Dermis microvascular lymphatic vessel endothelial cell (primary cell): ENCODE results near the gene BCL2L12. TPM values are rescaled to one million over a fixed set of nuclear protein-coding genes. Genes with fewer than 3 reads are reported as not detected.
A peak's percentile ranks its signal among the peaks of the same experiment; 100 is the strongest.

Source experiments
- DNase-seq, 2 donors: peaks; one replicate each; pipeline versions ENCODE4 v3.0.0 to v3.0.0-alpha.2; 2010; ENCODE audit warnings: low read depth in 2 of 2
- total RNA-seq: library from RNA; depleted of rRNA; stranded (reverse); fragments of >200 nt; gene quantifications from 2 replicates; pipeline ENCODE4 v1.2.1, GENCODE V29; 2014

Gene BCL2L12
- total RNA-seq, 1 donor from 2014 or later, result 4.6 TPM

DNA sequence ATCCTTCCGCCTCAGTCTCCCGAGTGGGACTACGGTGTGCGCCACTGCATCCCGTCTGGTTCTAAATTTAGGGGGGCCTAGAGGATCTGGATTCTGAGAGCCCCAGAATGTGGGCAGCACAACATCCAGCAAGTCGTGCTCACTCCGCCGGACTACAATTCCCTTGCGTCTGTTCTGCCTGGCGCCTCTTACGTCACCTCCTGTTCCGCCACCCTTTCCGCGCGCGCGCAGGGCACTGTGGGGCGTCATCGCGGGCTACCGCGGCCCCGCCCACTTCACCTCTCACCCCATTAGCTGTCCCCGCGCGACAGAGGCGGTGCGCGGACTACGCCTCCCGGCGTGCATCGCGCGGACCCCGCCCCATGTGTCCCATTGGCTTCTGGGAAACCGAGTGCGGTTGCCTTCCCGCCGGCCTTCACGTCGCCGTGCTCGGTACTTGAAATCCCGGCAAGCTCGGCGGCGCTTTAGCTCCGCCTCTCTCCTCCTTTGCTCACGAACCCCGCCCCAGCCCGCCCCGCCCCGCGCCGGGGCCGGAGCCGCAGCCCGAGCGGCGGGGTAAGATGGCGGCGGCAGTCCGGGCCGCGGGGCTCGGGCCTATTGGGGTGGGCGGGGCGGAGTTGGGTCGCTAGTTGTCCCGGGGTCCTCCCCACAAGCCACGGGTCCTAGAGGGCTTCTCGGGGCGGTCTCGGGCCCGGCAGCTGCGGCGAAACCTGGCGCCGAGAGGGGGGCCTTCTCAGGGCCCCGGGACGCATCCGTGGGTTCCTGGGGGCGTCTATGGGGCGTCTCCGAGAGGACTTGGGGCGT is 23.8 kb upstream of the BCL2L12 start, which contains the start of gene SCAF1:
Gene SCAF1, plus strand, starts transcription at position 522 of the 804 bp plus-strand sequence. CDS start 2,818 bp downstream, outside the sequence.
- peak; percentile 97 to 100 for DNase-seq

DNA sequence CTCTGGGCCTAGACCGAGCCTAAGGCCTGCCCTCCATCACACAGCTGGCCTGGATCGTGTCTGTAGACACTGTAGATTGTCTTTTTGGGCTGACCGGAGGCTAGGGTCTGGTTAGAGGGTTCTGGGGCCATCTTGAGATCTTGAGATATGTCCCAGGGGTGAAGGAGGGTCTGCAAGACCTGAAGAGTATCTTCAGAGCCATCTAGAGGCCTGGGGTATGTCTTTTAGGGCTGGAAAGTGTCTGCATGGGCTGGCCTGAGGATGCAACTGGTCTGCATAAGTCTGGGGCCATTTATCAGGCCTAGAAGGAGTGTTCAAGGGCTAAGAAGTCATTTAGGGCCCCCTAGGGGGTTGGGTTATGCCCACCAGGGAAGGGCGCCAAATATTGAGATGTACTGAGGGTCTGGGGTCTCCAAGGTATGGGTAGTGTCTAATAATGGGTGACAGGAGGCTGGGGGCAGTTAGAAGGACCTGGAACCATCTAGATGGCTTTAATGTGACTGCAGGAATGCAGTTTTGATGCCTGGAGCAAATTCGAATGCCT is 23.2 kb upstream of the BCL2L12 start:
- peak in 1 of 2 donors; percentile 16 for DNase-seq

DNA sequence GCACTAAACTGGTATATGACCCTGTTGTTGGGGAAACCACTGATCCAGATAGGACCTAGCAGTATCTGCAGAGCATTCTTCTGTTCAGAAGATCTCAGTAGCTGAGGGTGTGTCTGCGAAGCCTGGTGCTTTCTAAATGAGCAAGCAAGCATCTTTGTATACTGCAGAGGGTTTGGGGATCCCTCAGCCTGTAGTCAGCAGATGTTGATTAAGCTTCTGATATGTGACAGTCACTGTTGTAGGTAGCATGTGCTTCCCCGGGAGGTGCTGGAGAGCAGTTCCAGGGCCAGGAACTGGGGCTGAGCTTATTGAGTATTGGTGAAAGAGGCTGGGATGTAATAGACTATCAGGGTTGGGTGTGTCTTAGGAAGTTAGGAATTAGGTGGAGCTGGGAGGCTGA is 22.3 kb upstream of the BCL2L12 start:
- no peak for DNase-seq

- DNase-seq, result no peak
Measured at GRCh38 chr19:49645592-49645991, 20.1 kb upstream of the BCL2L12 start.

GRCh38 chr19:49645995-49646394 is 19.7 kb upstream of the BCL2L12 start:
- no peak for DNase-seq

GRCh38 chr19:49646586-49646985 is 19.1 kb upstream of the BCL2L12 start:
- no peak for DNase-seq

- no peak for DNase-seq
Measured at GRCh38 chr19:49651029-49651819, 14.5 kb upstream of the BCL2L12 start.

DNA sequence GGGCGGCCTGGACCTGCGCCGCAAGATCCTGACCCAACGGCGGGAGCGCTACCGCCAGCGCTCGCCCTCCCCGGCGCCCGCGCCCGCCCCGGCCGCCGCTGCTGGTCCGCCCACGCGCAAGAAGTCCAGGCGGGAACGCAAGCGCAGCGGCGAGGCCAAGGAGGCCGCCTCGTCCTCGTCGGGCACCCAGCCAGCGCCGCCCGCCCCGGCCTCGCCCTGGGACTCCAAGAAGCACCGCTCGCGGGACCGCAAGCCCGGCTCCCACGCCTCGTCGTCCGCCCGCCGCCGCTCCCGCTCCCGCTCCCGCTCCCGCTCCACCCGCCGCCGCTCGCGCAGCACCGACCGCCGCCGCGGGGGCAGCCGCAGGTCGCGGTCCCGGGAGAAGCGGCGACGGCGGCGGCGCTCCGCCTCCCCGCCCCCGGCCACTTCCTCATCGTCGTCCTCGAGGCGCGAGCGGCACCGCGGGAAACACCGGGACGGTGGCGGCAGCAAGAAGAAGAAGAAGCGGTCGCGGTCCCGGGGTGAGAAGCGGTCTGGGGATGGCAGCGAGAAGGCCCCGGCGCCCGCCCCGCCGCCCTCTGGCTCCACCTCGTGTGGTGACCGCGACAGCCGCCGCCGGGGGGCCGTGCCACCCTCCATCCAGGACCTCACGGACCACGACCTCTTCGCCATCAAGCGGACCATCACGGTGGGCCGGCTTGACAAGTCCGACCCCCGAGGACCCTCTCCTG is 13.7 kb upstream of the BCL2L12 start:
- DNase-seq, result no peak

DNA sequence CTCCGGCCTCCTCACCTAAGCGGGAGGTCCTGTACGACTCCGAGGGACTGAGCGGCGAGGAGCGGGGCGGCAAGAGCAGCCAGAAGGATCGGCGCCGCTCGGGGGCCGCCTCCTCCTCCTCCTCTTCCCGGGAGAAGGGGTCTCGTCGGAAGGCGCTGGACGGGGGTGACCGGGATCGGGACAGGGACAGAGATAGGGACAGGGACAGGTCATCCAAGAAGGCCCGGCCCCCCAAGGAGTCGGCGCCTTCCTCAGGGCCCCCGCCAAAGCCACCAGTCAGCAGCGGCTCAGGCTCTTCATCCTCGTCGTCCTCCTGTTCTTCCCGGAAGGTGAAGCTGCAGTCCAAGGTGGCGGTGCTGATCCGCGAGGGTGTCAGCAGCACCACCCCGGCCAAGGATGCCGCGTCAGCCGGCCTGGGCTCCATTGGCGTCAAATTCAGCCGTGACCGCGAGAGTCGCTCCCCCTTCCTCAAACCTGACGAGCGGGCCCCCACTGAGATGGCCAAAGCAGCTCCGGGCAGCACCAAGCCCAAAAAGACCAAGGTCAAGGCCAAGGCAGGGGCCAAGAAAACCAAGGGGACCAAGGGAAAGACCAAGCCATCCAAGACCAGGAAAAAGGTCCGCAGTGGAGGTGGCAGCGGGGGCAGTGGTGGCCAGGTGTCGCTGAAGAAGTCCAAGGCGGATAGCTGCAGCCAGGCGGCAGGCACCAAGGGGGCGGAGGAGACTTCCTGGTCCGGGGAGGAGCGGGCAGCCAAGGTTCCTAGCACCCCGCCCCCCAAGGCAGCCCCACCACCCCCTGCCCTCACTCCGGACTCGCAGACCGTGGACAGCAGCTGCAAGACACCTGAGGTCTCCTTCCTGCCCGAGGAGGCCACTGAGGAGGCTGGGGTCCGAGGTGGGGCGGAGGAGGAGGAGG is 12.9 kb upstream of the BCL2L12 start:
- DNase-seq, result no peak

DNA sequence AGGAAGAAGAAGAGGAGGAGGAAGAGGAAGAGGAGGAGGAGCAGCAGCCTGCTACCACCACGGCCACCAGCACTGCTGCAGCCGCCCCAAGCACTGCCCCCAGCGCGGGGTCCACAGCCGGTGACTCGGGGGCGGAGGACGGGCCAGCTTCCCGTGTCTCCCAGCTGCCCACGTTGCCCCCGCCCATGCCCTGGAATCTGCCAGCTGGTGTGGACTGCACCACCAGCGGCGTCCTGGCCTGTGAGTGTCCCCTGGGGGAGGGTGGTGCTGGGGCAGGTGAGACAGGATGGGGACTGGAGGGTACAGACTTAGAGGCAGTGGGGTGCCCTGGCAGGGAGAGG is 12.3 kb upstream of the BCL2L12 start:
- DNase-seq, result no peak

GRCh38 chr19:49654581-49654980 is 11.2 kb upstream of the BCL2L12 start:
- DNase-seq, result no peak

GRCh38 chr19:49655570-49656455 is 9.9 kb upstream of the BCL2L12 start:
- no peak for DNase-seq

DNA sequence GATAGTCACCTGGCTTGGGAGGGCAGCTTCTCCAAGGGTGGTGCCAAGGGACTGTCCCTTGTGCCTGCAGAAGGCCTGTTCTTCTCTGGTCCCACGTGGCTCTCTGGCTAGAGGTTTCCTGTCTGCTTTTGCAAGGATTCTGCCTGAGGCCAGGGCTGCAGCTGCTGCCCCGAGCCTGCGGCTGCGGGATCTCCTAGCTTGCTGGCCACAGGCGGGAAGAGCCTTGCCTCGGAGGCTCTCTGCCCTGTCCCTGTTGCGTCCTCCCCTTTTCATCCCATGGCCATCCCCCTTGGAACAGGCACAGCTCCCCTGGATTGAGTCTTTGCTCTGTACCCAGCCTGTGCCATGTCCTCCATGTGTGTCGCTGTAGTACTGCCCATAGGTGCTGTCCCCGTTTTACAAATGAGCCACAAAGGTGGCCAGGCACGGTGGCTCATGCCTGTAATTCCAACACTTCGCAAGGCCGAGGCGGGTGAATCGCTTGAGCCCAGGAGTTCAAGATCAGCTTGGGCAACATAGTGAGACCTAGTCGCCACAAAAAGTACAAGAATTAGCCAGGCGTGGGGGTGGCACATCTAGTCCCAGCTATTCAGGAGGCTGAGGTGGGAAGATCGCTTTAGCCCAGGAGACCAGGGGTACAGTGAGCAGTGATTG is 9.2 kb upstream of the BCL2L12 start:
- no peak for DNase-seq

DNA sequence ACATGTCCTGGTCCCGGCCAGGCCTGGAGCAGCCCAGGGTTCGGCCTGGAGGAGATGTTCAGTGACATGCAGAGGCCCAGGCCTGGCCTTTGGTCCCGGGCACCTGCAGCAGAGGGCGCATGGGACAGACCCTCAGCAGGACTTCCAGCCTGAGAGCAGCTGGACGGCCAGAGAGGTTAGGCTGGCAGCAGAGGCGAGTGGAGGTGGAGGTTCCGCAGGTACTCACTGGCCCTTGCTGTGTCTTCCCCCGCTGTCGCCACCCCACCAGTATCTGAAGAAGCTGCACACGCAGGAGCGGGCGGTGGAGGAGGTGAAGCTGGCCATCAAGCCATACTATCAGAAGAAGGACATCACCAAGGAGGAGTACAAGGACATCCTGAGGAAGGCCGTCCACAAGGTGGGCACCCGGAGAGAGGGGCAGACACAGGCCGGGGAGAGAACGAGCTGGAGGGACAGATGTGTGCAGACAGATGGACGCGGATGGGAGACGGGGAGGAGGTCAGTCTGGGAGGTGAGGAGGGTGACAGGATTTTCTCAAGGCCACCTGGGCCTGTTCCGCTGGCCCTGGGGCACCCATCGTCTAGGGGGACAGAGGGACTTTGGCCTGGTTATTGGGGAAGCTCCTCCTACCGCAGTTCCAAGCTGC is 8.1 kb upstream of the BCL2L12 start:
- no peak for DNase-seq

- no peak for DNase-seq
Measured at GRCh38 chr19:49658139-49658517, 7.6 kb upstream of the BCL2L12 start.

GRCh38 chr19:49658566-49659442 is 6.9 kb upstream of the BCL2L12 start:
- DNase-seq, result no peak

DNA sequence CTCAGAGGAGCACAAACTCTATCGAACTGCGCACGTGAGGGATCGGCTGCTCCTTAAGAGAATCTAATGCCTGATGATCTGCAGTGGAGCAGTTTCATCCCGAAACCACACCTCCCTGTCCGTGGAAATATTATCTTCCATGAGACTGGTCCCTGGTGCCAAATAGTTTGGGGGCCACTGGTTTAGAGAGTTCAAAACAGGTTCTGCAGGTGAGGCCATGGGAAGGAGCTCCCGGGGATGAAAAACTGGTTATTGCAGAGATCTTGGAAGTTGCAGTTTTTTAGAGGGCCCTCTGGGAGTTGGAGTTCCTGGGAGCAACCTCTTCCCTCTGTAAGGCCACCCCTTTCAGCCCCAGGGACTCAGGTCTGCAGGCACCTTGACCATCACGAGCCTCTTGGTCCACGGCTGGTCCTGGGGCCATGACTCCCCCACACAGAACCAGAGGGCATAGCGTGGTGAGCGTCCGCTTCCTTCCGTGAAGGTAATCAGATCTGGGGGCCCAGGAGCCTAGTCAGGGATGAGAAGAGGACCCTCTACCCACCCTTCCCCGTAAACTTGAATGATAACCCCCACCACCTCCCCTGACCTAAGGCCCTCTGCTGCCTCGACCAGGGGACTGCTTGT is 5.3 kb upstream of the BCL2L12 start:
- DNase-seq, result no peak
